Measurements from ENCODE around the gene SLC35E2B. TPM values are rescaled to one million over a fixed set of nuclear protein-coding genes. Genes with fewer than 3 reads are reported as not detected.

SLC35E2B gene
- total RNA-seq, 1 experiment from 2014 or later: 41.7 TPM

DNA sequence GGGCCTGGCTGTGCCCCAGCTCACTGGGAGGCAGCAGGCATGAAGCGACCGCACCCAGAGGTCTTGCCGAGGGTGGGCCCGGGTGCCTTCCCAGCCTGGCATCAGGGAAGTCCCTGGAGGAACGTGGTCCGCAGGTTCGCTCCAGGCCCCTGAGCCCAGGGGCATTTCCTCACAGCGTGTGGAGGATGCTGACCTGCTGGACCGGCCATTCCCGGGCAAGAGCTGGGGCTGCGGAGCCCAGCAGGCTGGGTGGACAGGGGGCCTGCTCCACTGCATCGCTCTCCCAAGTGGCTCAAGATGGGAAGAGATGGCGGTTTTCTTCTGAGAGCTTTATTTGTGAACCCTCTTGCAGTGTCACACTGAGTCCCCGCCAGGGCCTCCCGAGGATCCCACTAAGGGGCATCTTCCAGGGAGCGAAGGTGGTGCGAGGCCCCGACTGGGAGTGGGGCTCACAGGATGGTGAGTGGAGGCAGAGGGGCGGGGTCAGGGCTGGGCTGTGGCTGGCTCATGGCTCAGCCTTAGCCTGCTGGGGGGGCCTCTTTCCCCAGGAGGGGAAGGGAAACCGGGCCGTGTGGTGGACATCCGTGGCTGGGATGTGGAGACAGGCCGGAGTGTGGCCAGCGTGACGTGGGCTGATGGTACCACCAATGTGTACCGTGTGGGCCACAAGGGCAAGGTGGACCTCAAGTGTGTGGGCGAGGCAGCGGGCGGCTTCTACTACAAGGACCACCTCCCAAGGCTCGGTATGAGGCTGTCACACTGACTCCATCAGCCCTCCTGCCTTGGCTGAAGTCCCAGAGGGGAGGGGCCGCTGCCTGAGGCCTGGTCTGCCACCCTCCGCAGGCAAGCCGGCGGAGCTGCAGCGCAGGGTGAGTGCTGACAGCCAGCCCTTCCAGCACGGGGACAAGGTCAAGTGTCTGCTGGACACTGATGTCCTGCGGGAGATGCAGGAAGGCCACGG is 67.9 kb downstream of the SLC35E2B start:
- no peak for DNase-seq
- Histone ChIP-seq H4K8ac (replicated peaks; ENCODE audit: insufficient read length, low read depth, low read length) (no peak overlapping the region), H2AK5ac (ENCODE audit: insufficient read length, low read length) (no peak overlapping the region), H3T11ph (ENCODE audit: low read length) (no peak overlapping the region), H3K4me1 (ENCODE audit: insufficient read depth, low read length) (no peaks in the 10 kb centered on the region), H3K79me1 (ENCODE audit: insufficient read depth, low read depth, low read length, poor library complexity, severe bottlenecking) (no peaks in the 10 kb centered on the region), H3K14ac (ENCODE audit: insufficient read depth, low read length) (no peak overlapping the region), H3K4ac (ENCODE audit: low read depth, low read length) (no peak overlapping the region), H4K5ac (ENCODE audit: insufficient read length, low read depth, low read length) (no peak overlapping the region), H2BK120ac (ENCODE audit: low read depth, low read length, poor library complexity, severe bottlenecking) (no peak overlapping the region), H4K20me1 (ENCODE audit: control insufficient read depth, insufficient read depth, insufficient read length) (no peaks in the 10 kb centered on the region), H2AFZ (ENCODE audit: low read length) (no peak overlapping the region), H3K4me2 (ENCODE audit: insufficient read depth, insufficient read length, low read length) (no peak overlapping the region), H3K9me3 (ENCODE audit: control insufficient read depth, low read depth, low read length) (no peaks in the 10 kb centered on the region), H2BK12ac (ENCODE audit: insufficient read length, low read depth, low read length) (no peak overlapping the region), H2BK5ac (ENCODE audit: insufficient read length, low read length) (no peak overlapping the region), H3K56ac (ENCODE audit: insufficient read length, low read depth, low read length) (no peak overlapping the region), H3K79me2 (ENCODE audit: insufficient read depth, low read length) (no peaks in the 10 kb centered on the region), H3K18ac (ENCODE audit: insufficient read length, low read depth, low read length) (no peak overlapping the region), H4K91ac (ENCODE audit: insufficient read length, low read depth, low read length) (no peak overlapping the region), H3K9ac (ENCODE audit: extremely low read depth, insufficient read length, low read length) (no peak overlapping the region), H3K23me2 (ENCODE audit: insufficient read length, low read depth, low read length, poor library complexity, severe bottlenecking) (no peaks in the 10 kb centered on the region), H3K27me3 (ENCODE audit: insufficient read depth, low read length) (no peaks in the 10 kb centered on the region), H3K27ac (ENCODE audit: insufficient read length, low read depth, low read length) (no peak overlapping the region), H2BK15ac (ENCODE audit: low read depth, low read length) (no peak overlapping the region), H3K23ac (ENCODE audit: insufficient read length, low read depth, low read length) (no peak overlapping the region), H2BK20ac (ENCODE audit: low read depth, low read length, poor library complexity, severe bottlenecking) (no peak overlapping the region)
- Mint-ChIP-seq H3K4me1 (no peaks in the 10 kb centered on the region), H3K36me3 (ENCODE audit: insufficient read depth in 1 of 3, low read depth in 3 of 3) (peaks cover 0 to 2% (median 0%) of the 10 kb centered on the region in 3 experiments; a peak in 1 of 7 replicates), H3K27ac (no peak overlapping the region), H3K4me3 (no peak overlapping the region), H3K27me3 (ENCODE audit: low read depth) (no peaks in the 10 kb centered on the region; the same call in 1 of the 2 replicates), H3K9me3 (no peaks in the 10 kb centered on the region)
- TF ChIP-seq, protein P1, sequence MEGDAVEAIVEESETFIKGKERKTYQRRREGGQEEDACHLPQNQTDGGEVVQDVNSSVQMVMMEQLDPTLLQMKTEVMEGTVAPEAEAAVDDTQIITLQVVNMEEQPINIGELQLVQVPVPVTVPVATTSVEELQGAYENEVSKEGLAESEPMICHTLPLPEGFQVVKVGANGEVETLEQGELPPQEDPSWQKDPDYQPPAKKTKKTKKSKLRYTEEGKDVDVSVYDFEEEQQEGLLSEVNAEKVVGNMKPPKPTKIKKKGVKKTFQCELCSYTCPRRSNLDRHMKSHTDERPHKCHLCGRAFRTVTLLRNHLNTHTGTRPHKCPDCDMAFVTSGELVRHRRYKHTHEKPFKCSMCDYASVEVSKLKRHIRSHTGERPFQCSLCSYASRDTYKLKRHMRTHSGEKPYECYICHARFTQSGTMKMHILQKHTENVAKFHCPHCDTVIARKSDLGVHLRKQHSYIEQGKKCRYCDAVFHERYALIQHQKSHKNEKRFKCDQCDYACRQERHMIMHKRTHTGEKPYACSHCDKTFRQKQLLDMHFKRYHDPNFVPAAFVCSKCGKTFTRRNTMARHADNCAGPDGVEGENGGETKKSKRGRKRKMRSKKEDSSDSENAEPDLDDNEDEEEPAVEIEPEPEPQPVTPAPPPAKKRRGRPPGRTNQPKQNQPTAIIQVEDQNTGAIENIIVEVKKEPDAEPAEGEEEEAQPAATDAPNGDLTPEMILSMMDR (conservative IDR thresholded peaks at IDR 0.05): no peak
- no CpG with 5 or more reads among the region's 38 CpGs for WGBS (ENCODE audit: extremely low coverage, insufficient read length, low lambda C conversion rate)
